Lung (tissue), 12 donors: ENCODE results near the gene BTG2. TPM values are rescaled to one million over a fixed set of nuclear protein-coding genes. Genes with fewer than 3 reads are reported as not detected.
"Not testable (repeated sequence)": the region's sequence is repeated elsewhere in the genome, so short reads cannot be mapped to it uniquely, and the experiment has no call there.

ENCODE experiments used
- ATAC-seq: fragments of 200-7000 bp; cut with Tn5 transposase; one replicate; pipeline ENCODE4 v1.9.1; 2020; ENCODE audit warnings: moderate number of reproducible peaks; ENCODE audit not compliant: insufficient read depth, low FRiP score
- DNase-seq, 3 donors: peaks; one replicate each; pipeline ENCODE4 v3.0.0-alpha.2; 2013 to 2017
- H3K27ac ChIP-seq, 2 donors: one replicate each; pipeline ENCODE4 v1.5.1; 2013; ENCODE audit warnings: mild to moderate bottlenecking in 2 of 2, moderate library complexity in 2 of 2, control low read depth in 1 of 2, inconsistent platforms in 1 of 2, low read depth in 1 of 2, low read length in 1 of 2
- H3K27me3 ChIP-seq, 3 donors: one replicate each; pipeline ENCODE4 v1.5.1; 2013; ENCODE audit warnings: low read length in 2 of 3; ENCODE audit not compliant: control insufficient read depth in 3 of 3, insufficient read depth in 3 of 3
- H3K36me3 ChIP-seq, 4 donors: one replicate each; pipeline ENCODE4 v1.5.1; 2013; ENCODE audit warnings: low read length in 4 of 4, mild to moderate bottlenecking in 1 of 4, moderate library complexity in 1 of 4; ENCODE audit not compliant: control insufficient read depth in 4 of 4, insufficient read depth in 4 of 4
- H3K4me1 ChIP-seq, 5 donors: one replicate each; pipeline ENCODE4 v1.5.1; 2013; ENCODE audit warnings: low read length in 5 of 5, mild to moderate bottlenecking in 2 of 5, moderate library complexity in 1 of 5; ENCODE audit not compliant: control insufficient read depth in 5 of 5, insufficient read depth in 5 of 5
- H3K4me3 ChIP-seq: one replicate; pipeline ENCODE4 v1.5.1; 2013; ENCODE audit warnings: mild to moderate bottlenecking, control low read depth, moderate library complexity
- H3K9ac ChIP-seq, 2 donors: one replicate each; pipeline ENCODE4 v1.5.1; 2013; ENCODE audit warnings: low read length in 2 of 2, control low read depth in 1 of 2; ENCODE audit not compliant: insufficient read depth in 1 of 2
- H3K9me3 ChIP-seq, 4 donors: one replicate each; pipeline ENCODE4 v1.5.1; 2013; ENCODE audit warnings: low read length in 3 of 4, mild to moderate bottlenecking in 1 of 4, moderate library complexity in 1 of 4; ENCODE audit not compliant: control insufficient read depth in 4 of 4, insufficient read depth in 3 of 4
- WGBS, 2 donors: extraction: QIAGEN DNeasy Blood & Tissue Kit; methylation state at CpG; one replicate each; pipeline ENCODE4 v1.1.7; 2013; 5-methylcytosine and 5-hydroxymethylcytosine counted together
- polyA plus RNA-seq, 2 donors: library from polyadenylated mRNA; stranded (reverse); fragments of 200-250 nt; gene quantifications; one replicate each; pipeline ENCODE4 v1.2.1, GENCODE V29; 2013
- total RNA-seq, 2 donors: library from RNA; depleted of rRNA in 1 of 2; stranded (reverse); fragments of >200 nt in 1 of 2; gene quantifications; one replicate each; pipeline ENCODE4 v1.2.1, GENCODE V29; 2014 to 2021
- TF ChIP-seq, protein P1 (sequence below): IDR thresholded peaks from 2 replicates; pipeline ENCODE4 v1.5.1; 2012; ENCODE audit warnings: mild to moderate bottlenecking; ENCODE audit errors: control extremely low read depth, extremely low read depth
- donor health status: control.
- donor health status: control.
- donor health status: Bipolar disorder and iron deficiency.
- donor health status: healthy.
- donor health status: DM: yes; HTN: yes; CAD: no.

Gene BTG2
- total and polyA plus RNA-seq, 4 donors: 29.1 to 118 (median 73.5) TPM

DNA sequence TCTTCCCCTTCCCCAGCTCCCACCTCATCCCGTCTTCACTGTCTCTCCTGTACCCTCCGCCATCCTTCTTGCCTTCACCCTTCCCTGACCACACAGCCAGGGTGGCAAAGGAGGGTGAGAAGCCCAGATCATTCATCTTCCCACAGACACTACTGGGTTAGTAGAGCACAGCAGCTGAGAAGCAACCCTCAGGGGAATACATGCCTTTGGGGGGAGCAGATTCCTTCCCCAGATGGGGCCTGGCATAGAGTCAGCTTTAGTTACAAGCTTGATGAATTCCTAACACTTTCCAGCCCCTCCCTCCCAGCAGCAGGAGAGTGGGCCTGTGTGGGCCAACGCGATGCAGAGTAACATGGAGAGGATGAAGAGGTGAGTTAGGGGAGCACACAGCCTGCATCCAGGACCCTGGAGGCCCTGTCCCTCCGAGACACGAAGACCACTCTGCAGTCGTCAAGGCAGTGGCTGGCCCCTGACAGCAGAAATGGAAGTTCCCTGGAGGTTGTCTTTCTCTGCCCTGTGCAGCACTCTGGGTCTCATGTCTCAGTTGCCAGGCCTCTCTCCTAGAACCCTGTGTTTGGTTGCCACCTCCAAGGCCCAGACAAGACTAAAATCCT lies 8.8 kb upstream of the BTG2 start:
- no peak overlapping the region for H3K4me3 ChIP-seq
- peak; percentile 73 to 89 (median 79) for DNase-seq
- no peaks in the 10 kb centered on the region for H3K9me3 ChIP-seq
- WGBS, 2 donors: 87 to 89% methylated on average over 7 of the region's 7 CpGs
- no peak overlapping the region for H3K27ac ChIP-seq
- no peak overlapping the region for H3K9ac ChIP-seq
- H3K27me3 ChIP-seq: no peaks in the 10 kb centered on the region
- ATAC-seq: no peak
- H3K4me1 ChIP-seq: peaks cover 0 to 13% (median 8%) of the 10 kb centered on the region in 5 donors
- H3K36me3 ChIP-seq: no peaks in the 10 kb centered on the region
- TF ChIP-seq, protein P1, sequence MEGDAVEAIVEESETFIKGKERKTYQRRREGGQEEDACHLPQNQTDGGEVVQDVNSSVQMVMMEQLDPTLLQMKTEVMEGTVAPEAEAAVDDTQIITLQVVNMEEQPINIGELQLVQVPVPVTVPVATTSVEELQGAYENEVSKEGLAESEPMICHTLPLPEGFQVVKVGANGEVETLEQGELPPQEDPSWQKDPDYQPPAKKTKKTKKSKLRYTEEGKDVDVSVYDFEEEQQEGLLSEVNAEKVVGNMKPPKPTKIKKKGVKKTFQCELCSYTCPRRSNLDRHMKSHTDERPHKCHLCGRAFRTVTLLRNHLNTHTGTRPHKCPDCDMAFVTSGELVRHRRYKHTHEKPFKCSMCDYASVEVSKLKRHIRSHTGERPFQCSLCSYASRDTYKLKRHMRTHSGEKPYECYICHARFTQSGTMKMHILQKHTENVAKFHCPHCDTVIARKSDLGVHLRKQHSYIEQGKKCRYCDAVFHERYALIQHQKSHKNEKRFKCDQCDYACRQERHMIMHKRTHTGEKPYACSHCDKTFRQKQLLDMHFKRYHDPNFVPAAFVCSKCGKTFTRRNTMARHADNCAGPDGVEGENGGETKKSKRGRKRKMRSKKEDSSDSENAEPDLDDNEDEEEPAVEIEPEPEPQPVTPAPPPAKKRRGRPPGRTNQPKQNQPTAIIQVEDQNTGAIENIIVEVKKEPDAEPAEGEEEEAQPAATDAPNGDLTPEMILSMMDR: no peak

DNA sequence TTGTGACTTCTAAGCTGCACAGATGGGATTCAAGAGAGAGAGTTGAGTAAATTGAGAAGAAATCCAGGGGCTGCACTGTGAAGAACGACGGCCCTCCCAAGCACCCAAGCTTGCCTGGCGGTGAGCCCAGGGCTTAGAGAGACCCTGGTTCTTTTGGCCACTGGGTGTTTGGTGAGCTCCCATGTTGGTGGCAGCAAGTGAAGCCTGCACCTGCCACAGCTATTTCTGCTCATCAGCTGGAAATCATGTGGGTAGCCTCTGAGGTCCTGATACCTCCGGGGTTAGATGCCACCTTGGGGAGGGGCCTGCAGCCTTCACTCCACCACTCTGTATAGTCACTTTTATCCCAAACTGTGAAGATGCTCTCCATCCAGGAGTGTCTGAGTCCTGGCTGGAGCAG lies 6.2 kb upstream of the BTG2 start:
- H3K27ac ChIP-seq: no peak overlapping the region
- DNase-seq (no peak), ATAC-seq (no peak)
- H3K9ac ChIP-seq: no peak overlapping the region
- H3K4me1 ChIP-seq: peaks cover 0 to 12% (median 8%) of the 10 kb centered on the region in 5 donors
- no peaks in the 10 kb centered on the region for H3K9me3 ChIP-seq
- 84 to 85% methylated on average over 4 of the region's 4 CpGs for WGBS, 2 donors
- no peaks in the 10 kb centered on the region for H3K36me3 ChIP-seq
- no peak overlapping the region for H3K4me3 ChIP-seq
- H3K27me3 ChIP-seq: no peaks in the 10 kb centered on the region
- TF ChIP-seq, protein P1: no peak

DNA sequence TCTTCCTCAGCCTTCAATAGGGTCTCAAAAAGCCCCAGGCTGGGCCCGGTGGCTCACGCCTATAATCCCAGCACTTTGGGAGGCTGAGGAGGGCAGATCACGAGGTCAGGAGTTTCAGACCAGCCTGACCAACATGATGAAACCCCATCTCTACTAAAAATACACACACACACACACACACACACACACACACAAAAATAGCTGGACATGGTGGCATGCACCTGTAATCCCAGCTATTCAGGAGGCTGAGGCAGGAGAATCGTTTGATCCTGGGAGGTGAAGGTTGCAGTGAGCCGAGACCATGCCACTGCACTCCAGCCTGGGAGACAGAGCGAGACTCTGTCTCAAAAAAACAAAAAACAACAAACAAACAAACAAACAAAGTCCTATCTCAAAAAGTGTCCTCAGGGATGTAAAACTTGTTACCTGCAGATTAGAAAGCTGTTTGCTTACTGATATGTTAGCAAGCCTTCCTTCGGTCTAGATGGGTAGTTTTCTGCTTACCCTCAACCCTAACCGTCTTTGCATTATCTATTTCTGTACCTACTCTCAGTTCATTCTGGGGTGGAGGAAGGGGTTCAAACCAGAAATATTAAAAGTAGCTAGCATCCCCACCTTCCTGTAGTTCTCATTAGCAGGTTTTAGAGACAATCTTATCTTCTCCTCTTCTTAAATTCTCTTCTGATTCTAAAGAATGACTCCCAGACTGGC lies 5.4 kb upstream of the BTG2 start:
- ATAC-seq, H3K4me3 ChIP-seq, DNase-seq, H3K27me3 ChIP-seq, H3K36me3 ChIP-seq, H3K9me3 ChIP-seq, H3K9ac ChIP-seq, H3K27ac ChIP-seq: not testable (repeated sequence)
- peaks cover 0 to 15% (median 8%) of the 10 kb centered on the region in 5 donors for H3K4me1 ChIP-seq
- 88 to 90% methylated on average over 8 of the region's 8 CpGs for WGBS, 2 donors

DNA sequence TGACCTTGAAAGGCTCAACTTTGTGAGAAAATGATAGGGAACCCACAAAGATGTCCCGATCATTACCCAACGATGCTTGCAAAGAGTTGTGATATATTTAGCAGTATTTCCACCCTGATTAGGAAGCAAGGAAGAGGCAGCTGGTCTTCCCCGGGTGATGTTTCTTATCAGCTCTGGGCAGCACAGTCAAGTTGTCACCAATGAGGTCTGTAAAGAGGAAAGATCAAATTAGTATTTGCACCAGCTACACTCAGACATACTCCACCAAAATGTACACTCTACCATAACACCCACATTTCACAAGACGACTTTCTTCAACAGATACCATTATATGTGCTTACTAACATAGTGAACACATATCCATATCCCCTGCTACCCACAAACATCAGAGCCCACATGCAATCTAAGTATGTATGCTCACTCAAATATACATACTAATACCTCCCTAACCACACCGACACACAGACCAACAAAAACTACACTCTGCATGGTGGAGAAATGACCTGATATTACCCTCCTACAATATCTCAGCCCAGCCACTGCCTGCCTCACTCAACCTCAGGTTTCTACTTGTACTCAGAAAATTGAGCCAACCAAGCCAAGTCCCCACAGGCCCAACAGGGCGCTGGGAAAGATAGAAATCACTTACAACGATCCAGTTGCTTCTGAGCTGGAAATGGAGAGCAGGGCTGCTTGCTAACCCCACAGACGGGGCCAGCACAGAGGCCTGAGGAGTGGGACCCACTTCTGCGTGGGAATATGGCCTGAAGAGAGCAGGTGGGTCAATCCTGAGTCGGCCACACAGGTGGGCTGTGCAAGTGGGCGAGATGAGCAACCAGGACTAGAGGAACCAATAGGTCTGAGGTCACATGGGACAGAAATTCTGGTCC lies 4.6 kb upstream of the BTG2 start:
- TF ChIP-seq, protein P1: no peak
- no peak overlapping the region for H3K27ac ChIP-seq
- DNase-seq (no peak), ATAC-seq (no peak)
- H3K9me3 ChIP-seq: no peaks in the 10 kb centered on the region
- H3K4me3 ChIP-seq: no peak overlapping the region
- no peak overlapping the region for H3K9ac ChIP-seq
- peaks cover 0 to 16% (median 7%) of the 10 kb centered on the region in 5 donors for H3K4me1 ChIP-seq
- 62 to 72% methylated on average over 11 of the region's 11 CpGs for WGBS, 2 donors
- H3K27me3 ChIP-seq: no peaks in the 10 kb centered on the region
- H3K36me3 ChIP-seq: no peaks in the 10 kb centered on the region
